Fibroblast of peridontal ligament (primary cell): Measurements from ENCODE around the gene TNRC18.
A peak's percentile ranks its signal among the peaks of the same experiment; 100 is the strongest.

Experiments used
- DNase-seq: peaks from one replicate; pipeline ENCODE4 v3.0.0-alpha.2; 2010; ENCODE audit errors: extremely low read depth

The TNRC18 gene

DNA sequence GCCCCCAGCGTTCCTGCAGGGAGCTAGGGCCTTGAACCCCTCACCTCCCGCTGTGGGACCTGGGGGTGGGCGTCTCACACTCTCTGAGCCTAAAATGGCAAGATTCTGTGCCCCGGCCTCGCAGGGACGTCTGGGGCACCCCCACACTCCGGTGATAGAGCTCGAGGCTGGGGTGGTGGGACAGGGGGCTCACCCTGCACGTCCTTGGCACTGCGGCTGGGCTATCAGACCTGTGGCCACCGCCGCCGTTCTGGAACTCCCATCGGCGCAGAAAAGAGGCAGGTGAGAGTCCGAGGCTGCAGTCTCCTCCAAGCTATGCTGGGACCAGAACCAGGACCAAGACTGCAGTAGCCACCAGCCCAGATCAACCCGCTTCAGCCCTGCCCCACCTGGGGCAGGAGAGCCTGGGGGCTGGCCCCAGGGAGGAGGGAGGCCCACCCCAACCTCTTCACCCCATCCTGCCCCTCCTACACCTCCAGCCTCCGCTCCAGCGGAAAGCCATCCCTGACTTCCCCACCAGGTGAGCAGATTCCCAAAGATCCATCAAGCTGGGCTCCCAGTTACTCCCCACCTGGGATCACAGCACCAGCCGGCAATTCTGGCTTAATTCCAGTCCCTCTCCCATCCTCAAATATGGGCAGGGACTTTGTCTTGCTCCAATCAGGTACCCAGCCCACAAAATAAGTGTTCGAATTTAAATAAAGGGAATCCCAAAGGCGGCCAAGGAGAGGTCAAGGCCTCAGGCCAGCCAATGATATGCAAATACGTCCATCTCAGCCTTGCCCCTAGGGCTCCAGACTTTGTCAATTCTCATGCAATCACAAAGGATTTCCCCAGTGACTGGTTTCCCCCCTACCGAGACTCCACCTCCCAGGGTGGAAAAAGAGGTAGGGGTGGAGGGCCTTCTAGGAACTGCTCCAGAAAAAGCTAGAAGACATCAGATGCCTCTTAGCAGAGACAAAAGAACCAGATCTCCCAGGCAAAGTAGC lies 16.4 kb downstream of the TNRC18 start:
- no peak for DNase-seq

GRCh38 chr7:5404421-5404826 lies 19.2 kb downstream of the TNRC18 start:
- DNase-seq, result no peak

GRCh38 chr7:5403442-5403841 lies 20.2 kb downstream of the TNRC18 start:
- no peak for DNase-seq

DNA sequence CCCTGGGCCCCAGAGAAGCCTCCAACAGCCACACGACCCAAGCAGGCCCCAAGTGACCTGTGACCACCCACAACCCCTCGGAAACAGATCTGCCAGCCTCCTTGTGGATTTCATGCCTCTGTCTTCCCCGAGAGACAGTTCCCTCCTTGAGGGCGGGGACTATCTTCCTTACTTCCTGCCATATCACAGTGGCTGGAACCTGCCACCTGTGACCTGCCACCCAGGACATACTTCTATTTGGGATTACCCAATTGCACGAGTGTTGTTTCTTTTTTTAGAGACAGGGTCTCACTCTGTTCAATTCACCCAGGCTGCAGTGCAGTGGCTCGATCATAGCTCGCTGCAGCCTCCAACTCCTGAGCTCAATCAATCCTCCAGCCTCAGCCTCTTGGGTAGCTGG lies 25.9 kb downstream of the TNRC18 start:
- DNase-seq, result no peak

DNA sequence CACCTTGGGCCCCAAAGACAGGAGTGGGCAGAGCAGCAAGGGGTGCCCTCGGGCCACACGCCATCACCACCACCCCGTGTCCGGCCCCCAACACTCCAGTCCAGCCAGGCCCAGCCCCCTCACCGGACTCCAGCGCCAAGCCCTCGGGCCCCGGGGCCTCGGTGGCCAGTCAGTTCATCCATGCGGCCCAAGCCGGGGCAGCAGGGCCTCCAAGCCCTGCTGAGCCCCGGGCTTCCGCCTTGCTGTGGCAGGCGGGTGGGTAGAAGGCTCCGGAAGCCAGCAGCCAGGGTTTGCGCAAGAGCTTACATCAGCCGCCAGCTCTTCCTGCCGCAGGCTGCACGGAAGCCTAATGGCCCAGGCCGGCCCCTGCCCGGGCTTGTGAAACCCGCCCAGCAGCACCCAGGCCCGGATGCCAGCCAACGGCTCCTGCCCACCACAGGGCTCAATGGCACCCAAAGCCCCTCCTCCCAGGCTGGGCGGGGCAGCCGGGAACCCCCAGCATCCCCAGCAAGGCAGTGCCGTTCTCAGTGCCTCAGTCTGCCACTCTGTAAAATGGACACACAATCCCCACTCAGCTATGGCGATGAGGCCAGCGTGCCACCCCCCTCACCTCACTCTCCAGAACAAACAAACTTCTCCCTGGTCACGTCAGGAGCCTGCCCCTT lies 26.5 kb downstream of the TNRC18 start:
- peak; percentile 78 for DNase-seq

DNA sequence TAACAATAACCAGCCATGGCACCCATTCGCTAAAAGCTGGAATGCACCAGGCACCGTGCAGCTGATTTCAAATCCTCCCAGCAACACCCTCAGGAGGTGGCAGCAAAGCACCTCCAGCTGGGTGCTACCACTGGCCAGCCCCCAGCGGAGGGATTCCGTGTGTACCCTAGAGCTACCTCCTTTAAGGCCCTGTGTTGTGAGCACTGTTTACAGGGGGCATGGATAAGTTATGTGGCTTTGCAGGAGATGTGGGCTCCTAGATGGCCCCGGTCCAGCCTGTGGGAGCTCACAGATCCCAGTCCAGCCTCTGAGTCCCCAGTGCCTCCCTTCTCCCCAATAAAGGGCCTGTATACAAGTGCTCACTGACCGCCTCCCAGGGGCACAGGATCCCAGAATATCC lies 27.1 kb downstream of the TNRC18 start:
- DNase-seq, result no peak

DNA sequence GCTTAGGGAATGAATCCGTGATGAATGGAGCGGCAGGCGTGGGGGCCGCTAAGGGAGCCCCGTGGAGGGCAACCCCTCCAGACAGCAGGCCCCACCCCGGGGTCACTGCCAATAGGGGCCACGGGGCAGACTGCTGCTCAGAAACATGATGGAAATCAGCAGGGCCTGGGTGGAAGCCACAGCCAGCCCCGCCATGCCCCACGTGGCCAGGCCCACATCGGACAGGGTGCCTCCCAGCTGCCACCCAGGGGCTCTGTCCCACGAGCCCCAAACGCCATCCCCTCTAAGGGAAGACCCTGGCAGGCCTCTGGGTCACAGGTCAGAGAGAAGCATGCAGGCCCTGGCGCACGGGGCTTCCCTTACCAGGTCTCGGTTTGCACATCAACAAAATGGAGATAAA lies 28.4 kb downstream of the TNRC18 start:
- DNase-seq, result no peak

DNA sequence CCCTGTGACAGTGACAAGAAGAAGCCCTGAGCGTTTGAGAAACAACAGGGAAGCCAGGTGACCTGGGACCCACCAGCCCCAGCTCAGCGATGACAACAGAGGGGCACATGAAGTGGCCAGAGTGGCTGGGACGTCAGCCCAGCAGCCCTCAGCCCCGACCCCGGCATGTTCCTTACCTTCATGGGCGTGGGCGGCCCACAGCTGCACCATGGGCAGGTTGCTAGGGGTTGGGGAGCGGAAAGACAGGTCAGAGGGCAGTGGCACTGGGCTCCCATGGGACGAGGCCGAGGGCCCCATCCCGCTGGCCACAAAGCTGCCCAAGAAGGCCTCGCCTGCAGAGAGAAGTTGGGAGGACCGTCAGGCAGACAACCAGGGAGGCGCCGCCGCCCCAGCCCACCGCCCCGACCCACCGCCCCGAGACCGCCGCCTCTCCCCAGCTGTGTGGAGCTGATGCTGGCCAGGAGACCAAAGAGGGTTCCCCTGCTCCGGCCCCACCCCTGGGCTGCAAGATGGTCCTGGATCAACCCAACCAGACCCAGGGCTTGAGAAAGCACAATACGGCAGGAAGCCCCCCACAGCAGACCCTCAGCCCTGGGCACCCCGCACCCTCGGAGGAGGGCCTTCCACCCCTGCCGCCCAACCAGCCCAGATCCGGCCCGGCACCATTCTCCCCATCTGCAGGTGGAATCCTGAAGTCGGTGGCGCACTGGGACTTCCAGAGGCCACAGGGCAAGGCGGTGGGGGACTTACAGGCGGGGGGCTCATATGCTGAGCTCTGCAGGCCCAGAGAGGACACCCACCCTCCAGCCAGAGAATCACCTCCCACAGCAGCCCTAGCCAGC lies 29.1 kb downstream of the TNRC18 start:
- DNase-seq, result no peak

DNA sequence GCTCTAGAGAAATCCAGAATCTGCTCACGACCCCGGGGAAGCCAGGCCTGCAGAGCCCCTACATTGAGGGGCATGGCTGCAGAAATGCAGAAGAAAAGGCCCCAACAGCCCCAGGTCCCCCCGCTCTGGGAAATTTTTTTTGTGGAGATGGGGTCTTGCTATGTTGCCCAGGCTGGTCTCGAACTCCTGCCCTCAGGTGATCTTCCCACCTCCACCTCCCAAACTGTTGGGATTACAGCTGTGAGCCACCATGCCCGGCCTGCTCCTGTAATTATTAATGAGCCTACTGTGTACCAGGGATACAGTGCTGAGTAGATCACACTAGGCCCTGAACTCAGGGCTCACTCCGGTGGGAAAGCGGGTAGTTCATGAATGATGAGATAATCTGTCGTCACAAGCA lies 29.9 kb downstream of the TNRC18 start:
- DNase-seq, result no peak

DNA sequence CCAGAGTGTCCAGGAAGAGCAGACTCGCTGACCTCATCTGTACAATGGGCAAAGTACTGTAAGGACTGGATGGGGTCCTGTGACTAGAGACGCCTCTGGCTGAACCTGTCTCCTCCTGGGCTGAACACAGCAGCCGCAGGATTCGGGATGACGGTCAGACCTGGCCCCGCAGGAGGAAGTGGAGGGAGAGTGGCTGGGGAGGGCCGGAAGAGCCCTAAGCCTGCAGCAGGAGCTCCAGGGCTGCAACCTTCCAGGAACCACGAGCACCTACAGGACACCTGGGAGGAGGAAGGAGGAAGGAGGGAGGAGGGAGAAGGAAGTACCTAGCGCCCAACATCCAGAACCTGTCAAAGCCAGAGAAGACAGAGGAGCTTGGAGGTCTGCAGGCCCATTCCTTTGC lies 30.3 kb downstream of the TNRC18 start:
- DNase-seq, result no peak

- no peak for DNase-seq
These were observed 32.7 kb downstream of the TNRC18 start for GRCh38 chr7:5390918-5391317.

DNA sequence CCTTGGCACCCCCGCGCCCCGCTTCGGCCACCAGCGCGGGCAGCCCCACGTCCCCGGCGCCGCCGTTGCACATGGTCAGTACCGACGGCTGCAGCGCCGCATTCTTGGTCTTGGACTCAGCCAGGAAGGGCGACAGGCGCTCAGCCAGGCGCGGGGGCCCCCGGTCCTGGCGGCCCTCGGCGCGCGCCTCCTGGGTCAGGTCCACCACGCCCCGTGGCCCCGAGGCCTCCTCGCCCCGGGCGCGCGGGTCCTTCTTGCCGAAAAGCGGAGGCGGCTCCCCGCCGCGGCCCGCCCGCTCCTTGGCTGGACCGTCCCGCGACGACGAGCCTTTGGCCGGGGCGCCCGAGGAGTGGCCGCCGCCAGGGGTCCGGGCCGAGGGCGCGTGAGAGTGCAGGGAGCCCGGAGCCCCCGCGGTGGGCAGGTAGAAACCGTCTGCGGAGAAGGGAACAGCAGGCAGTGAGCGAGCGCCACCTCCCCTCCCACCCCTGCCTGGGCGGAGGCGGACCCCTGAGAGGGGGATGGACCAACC lies 34.7 kb downstream of the TNRC18 start:
- no peak for DNase-seq

GRCh38 chr7:5388273-5388901 lies 35.2 kb downstream of the TNRC18 start:
- no peak for DNase-seq

DNA sequence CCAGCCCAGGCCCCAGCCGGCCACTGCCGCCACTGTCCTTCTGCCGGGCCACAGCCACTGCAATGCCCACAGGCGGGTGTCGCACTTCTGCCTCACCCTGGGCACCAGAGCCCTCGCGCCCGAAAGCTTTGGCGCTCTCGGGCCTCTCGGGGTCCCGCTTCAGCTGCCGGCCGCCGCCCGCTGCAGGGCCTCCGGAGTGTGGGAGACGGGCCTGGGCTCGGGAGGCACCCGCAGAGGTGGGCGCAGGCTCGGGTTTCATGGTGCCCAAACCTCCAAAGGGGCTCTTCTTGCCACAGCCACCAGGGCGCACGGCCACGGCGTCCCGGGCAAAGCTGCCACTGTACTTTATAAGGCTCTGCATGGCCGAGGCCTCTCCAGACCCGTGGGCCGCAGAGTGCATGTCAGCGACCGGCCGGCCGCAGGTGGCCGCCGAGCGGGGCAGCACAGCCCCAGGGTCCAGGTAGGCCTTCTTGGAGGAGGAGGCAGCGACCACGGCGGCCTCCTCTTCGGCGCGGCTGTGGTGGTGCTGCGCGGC lies 35.9 kb downstream of the TNRC18 start:
- no peak for DNase-seq

DNA sequence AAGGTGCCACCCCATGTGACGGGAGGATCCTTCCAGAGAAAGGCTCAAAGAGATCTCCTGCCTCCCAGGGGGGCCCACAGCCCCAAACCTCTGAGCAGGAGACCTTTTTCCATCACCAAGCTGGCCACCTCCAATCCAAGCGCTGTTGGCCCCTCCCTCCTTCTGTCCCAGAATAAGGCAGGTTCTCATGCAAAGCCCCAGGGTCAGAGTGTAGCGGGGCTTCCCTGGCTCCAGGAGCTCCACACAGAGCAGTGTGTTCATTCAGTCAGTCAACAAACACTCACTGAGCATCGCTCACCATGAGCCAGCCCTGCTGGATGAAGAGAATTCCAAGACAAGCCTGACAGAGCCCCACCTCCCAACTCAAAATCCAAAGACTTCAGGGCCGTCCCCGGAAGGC lies 39.0 kb downstream of the TNRC18 start:
- no peak for DNase-seq

DNA sequence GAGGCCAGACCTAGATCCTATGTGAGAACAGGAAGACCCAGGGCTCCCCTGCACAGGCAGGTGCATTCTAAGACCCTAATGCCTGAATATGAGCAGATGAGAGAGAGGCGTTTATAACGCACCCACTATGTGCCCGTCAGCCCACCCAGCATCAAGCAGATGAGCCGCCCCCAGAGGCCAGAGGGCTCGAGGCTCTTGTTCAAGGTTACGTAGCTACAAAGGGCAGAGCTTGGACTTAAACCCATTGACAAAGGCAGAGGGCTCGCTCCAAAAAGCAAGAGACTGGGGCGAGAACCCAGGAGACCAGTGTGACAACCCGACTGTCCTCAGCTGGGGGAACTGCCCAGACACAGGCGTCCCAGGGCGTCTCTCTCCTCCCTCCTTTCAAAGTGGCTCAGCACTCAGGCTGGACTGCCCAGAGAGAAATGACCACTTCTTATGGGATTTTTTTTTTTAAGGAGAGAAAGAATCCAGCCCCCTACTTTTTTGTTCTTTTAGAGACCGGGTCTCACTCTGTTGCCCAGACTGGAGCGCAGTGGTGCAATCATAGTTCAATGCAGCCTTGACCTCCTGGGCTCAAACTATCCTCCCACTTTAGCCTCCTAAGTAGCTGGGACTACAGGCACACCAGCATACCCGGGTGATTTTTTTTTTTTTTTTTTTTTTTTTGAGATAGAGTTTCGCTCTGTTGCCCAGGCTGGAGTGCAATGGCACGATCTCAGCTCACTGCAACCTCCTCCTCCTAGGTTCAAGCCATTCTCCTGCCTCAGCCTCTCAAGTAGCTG lies 40.1 kb downstream of the TNRC18 start:
- no peak for DNase-seq

GRCh38 chr7:5382281-5382892 lies 41.2 kb downstream of the TNRC18 start:
- no peak for DNase-seq

DNA sequence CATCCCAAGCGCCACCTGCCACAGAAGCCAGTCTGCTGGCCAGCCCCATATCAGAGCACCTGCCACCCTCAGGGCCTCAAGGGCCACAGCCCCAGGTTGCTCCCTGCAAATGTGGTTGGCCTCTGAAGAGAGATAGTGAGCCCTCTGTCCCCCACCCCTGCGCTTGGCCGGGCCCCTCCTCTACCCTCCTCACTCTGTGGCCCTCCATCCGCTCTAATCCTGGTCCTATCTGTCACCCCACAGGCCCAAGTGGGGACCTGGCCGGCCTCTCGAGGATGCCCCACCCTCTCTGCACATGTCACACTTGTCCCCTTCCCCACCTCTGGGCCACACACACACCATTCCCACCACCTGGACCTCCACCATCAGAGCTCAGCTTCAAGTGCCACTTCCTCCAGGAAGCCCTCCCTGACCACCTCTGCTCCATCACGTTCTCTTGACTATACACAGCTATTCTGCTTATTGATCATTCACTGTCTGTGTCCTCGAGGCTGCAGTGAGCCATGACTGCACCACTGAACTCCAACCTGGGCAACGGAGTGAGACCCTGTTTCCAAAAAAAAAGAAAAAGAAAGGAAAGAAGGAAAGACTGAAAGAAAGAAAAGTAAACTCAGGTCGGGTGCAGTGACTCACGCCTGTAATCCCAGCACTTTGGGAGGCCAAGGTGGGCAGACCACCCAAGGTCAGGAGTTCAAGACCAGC lies 42.4 kb downstream of the TNRC18 start:
- DNase-seq, result no peak

GRCh38 chr7:5380350-5381070 lies 43.1 kb downstream of the TNRC18 start:
- no peak for DNase-seq
